Central memory CD4-positive, alpha-beta T cell (primary cell): ENCODE results near the gene CLCF1.

ENCODE experiments used
- DNase-seq: peaks from one replicate; pipeline ENCODE4 v3.0.0; 2022

Gene CLCF1

DNA sequence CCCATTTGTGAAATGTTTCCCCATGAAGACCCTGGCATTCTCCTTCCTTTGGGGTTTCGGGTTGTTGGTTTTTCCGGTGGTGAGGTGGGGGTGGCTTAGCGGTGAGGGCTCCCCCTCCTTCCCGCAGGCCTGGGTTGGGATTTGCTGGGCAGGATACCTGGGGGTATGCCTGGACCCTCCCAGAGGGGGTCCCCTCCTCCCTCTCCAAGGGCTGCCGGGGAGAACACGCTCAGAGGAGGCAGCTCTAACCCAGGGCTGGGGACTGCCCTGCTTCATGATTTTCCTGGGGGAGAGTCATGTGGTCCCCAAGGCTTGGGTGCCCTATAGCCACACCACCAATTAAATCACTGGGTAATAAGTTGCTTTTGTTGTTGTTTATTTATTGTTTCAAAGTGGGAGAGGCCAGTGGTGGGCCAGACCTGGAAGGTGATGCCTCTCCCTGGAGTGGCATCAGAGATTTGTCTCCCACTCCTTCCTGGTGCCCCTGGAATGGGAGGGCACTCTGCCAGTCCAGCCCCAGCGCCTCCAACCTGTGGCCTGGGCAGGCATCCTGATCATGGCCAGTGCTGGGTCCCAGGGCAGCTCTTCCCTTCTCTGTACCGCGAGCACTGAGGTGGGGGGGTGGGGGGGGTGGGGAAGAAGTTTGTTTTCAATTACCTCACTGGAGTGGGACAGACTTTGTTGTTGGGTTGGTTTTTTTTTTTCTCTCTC, 1.3 kb upstream of the CLCF1 start:
- no peak for DNase-seq

- peak; percentile 84 for DNase-seq
Observed at GRCh38 chr11:67373648-67374570, 511 bp upstream of the CLCF1 start.

DNA sequence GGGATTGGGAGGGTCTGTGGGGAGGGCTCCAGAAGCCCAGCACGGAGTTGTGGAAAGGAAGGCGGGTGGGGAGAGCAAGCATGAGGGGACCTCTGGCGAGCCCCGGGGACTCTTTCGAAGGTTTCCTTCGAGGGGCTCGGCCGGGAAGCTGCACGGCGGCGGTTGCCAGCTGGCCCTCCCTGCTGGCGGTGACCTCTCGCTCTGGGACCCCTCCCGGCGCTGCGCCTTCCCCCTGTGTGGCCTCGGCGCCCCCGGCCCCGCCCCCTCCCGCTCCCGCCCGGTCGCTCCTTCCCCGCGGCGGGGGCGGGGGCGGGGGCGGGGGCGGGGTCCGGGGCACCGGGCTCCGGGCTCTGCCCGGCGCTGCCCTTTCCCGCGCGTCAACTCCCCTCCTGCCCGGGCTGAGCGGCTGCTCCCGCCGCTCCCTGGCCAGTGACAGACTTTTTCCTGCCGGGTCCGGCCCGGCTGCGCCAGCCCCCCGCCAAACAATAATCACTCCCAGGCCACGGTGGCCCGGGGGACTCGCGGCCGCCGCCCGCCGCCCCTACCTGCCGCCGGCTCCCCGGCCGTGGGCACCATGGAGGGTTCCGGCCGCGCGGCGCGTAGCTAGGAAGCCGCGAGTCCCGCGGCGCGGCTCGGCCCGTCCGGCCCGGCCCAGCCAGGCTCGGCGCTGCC, 941 bp downstream of the CLCF1 start:
- no peak for DNase-seq

DNA sequence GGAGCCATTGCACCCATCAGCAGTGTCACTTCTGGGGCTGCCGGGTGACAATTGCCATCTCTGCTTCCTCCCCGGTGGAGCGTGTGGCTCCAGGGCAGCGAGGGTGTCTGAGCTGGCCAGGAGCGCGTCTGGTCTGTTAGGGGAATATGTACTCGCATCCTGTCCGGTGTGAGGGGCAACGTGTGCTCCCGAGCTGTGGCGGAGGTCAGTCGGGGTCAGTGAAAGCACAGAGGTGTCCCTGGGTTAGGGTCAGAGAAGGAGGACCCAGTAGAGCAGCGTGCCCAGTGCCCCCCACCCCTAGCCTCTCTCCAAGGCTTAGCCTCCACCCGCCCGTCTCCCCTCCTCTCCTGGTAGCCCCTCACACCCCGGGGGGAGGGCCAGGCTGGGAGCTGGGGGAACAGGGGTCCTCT, 1.5 kb downstream of the CLCF1 start:
- no peak for DNase-seq

GRCh38 chr11:67371189-67371910, 2.0 kb downstream of the CLCF1 start:
- no peak for DNase-seq

DNA sequence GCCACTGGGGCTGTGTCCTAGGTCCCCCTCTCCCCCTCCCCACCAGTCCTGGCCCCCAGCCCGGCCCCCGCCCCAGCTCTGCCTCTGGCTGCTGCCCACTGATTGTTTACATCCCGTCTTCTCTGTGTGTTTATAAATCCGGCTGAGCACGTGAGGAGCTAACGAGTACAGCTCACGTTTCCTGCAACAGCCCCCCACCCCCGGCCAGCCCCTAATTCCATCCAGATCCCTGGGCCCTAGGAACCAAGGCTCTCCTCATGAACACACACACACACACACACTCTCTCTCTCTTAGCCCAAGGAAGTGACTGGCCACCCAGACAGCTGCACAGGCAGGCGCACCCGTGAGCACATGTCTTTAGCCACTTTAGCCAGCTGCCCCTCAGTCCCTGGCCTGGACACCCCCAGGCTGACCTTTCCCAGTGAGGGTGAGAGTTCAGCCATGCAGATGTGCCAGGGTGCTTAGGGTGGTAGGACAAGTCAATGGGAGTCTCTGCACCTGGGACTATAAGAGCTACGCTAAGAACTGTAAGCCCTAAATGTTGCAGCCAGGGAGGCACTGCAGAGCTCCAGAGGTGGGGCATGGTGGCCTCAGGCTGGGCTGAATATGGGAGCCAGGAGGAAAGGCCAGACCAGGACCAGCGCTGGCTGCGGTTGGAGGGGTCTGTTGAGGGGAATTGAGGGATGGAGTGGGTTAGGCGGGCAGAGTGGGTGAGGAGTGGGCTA, 2.9 kb downstream of the CLCF1 start:
- DNase-seq: no peak

DNA sequence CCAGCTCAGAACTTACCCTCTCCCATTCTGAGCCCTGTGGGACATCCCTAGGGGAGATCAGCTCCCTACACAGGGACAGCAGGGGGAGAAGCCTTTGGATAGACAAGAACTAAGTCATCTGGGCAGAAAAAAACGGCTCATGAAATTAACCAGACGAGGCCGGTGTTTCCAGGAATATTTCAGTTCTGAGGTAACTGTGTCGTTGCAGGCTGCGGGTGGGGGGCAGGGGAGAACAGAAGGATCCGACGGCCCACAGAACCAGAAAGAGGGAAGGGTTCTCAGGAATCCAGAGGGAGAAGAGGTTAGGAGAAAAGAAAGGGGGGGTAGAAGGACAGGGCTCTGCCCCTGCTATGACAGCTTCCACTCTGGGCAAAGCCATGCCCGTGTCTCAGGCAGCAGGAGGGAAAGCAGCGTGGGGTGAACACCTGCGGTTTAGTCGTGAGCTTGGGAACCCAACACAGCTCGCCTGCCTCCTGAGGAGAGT, 3.6 kb downstream of the CLCF1 start:
- no peak for DNase-seq

GRCh38 chr11:67369275-67369674, 4.1 kb downstream of the CLCF1 start:
- DNase-seq: no peak

DNA sequence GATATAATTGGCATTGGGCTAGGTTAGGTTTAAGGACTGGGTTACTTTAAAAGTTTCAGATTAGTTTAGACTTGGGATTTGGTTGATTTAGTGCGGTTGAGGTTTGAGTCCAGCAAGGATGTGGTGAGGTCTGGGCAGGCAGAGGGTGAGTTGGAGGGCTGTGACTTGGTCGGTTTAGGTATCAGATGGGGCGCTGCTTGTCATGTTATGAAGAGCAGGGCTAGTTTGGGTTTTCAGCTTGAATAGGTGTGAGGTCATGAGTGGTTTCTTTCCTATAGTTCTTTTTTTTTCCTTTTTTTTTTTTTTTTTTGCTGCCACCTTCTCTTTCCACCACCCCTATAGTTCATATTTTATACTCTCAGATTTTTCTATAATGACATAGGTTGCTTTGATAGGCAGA, 4.8 kb downstream of the CLCF1 start:
- DNase-seq: no peak

GRCh38 chr11:67367761-67368227, 5.6 kb downstream of the CLCF1 start:
- DNase-seq: no peak

DNA sequence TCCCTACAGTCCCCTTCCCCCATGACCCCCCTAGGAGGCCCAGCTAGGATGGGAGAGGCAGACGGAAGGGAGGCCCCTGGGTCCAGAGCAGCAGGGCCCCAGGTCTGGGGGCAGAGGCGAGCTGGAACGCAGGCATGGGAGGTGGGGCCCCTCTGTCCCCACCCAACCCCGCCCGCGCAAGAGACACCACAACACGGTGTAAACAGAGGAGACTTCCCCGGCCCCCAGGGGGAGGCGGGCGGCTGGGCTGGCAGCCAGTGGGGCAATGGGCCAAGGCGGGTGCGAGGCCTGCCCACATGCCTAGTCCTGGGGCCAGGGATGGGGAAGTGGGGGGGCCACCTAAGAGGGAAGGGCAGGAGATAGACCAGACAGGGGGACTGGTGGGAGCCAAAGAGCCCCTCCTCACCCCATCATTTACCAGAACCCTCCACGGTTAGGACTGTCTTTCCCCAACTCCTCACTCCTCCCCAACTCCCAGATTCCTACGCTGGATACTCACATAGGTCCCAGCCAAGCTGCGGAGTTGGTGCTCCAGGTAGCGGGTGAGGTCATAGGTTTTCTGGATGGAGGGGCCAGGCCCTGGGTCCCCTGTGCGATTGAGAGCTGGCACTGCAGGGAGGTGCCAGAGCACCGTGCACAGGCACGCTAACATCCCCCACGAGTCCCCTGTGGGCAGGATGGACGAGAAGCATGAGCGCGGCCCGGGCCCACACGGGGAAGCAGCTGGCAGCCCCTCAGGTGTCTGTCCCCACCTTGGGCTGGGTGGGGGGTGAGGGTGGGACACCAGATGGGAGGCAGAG, 6.2 kb downstream of the CLCF1 start:
- DNase-seq: no peak

DNA sequence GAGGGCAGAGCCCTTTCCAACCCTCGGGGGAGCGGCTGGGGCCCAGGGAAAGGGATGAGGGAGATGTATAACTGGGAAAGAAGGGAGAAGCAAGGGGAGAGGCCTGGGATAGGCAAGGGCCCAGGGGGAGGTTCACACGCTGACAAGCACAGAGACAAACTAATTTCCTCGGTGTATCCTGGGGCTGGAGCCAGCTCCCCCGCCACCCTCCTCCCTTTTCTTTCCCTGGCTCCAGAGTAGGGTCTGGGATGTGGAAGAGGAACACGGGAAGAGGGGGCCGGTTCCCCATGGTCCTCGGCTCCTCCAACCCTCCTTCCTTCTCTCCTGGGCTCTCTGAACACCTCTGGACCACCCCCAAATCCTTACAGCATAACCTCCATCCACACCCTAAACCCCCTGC, 6.9 kb downstream of the CLCF1 start:
- DNase-seq: no peak

- no peak for DNase-seq
Observed at GRCh38 chr11:67365736-67366444, 7.5 kb downstream of the CLCF1 start.

- DNase-seq: no peak
Observed at GRCh38 chr11:67364783-67365722, 8.3 kb downstream of the CLCF1 start.

GRCh38 chr11:67364169-67364568, 9.2 kb downstream of the CLCF1 start:
- no peak for DNase-seq

GRCh38 chr11:67357831-67358670, 15.3 kb downstream of the CLCF1 start:
- DNase-seq: no peak

- DNase-seq: peak; percentile 66
Observed at GRCh38 chr11:67356864-67357561, 16.4 kb downstream of the CLCF1 start.
